SK-N-DZ (cell line): ENCODE results near the gene COMMD9.

Source experiments
- DNase-seq: peaks from one replicate; pipeline ENCODE4 v3.0.0-alpha.2; 2015; ENCODE audit warnings: low spot score

Gene COMMD9

GRCh38 chr11:36296884-36297543 lies 7.8 kb upstream of the COMMD9 start:
- no peak for DNase-seq

- DNase-seq = no peak
These were observed 6.7 kb upstream of the COMMD9 start, which contains the start of gene PRR5L for GRCh38 chr11:36295926-36296325. PRR5L (plus strand) TSS chr11:36296288; CDS start chr11:36401122, 104,834 bp downstream.

- DNase-seq = peak; percentile 17
These were observed 3.1 kb upstream of the COMMD9 start for GRCh38 chr11:36292311-36292722.

- peak; percentile 16 for DNase-seq
These were observed 590 bp downstream of the COMMD9 start for GRCh38 chr11:36288442-36289225.

GRCh38 chr11:36282926-36283325 lies 6.3 kb downstream of the COMMD9 start:
- DNase-seq = no peak

GRCh38 chr11:36281850-36282249 lies 7.4 kb downstream of the COMMD9 start:
- no peak for DNase-seq

GRCh38 chr11:36280531-36280930 lies 8.7 kb downstream of the COMMD9 start:
- DNase-seq = no peak

- DNase-seq = no peak
These were observed 10.5 kb downstream of the COMMD9 start for GRCh38 chr11:36278531-36279282.

- no peak for DNase-seq
These were observed 14.8 kb downstream of the COMMD9 start for GRCh38 chr11:36274414-36274813.

GRCh38 chr11:36273110-36273509 lies 16.1 kb downstream of the COMMD9 start:
- no peak for DNase-seq

- peak; percentile 22 for DNase-seq
These were observed 17.3 kb downstream of the COMMD9 start for GRCh38 chr11:36271794-36272407.

GRCh38 chr11:36270701-36271100 lies 18.5 kb downstream of the COMMD9 start:
- no peak for DNase-seq

GRCh38 chr11:36268337-36268985 lies 20.8 kb downstream of the COMMD9 start:
- DNase-seq = no peak

- no peak for DNase-seq
These were observed 22.5 kb downstream of the COMMD9 start for GRCh38 chr11:36266767-36267166.

- peak; percentile 64 for DNase-seq
These were observed 23.2 kb downstream of the COMMD9 start for GRCh38 chr11:36265793-36266628.

- no peak for DNase-seq
These were observed 24.3 kb downstream of the COMMD9 start for GRCh38 chr11:36264973-36265344.

GRCh38 chr11:36264011-36264972 lies 24.9 kb downstream of the COMMD9 start:
- no peak for DNase-seq

GRCh38 chr11:36261094-36261493 lies 28.1 kb downstream of the COMMD9 start:
- no peak for DNase-seq

- DNase-seq = peak; percentile 78
These were observed 30.4 kb downstream of the COMMD9 start for GRCh38 chr11:36258730-36259360.
